GM19043 (cell line): ENCODE data around the gene SPATS1.
A peak's percentile ranks its signal among the peaks of the same experiment; 100 is the strongest.

ENCODE experiments used
- ATAC-seq: cut with Tn5 transposase; IDR thresholded peaks from one replicate; pipeline ENCODE4 v1.9.1; 2021; ENCODE audit warnings: low read depth; ENCODE audit not compliant: unreplicated experiment

Gene SPATS1

DNA sequence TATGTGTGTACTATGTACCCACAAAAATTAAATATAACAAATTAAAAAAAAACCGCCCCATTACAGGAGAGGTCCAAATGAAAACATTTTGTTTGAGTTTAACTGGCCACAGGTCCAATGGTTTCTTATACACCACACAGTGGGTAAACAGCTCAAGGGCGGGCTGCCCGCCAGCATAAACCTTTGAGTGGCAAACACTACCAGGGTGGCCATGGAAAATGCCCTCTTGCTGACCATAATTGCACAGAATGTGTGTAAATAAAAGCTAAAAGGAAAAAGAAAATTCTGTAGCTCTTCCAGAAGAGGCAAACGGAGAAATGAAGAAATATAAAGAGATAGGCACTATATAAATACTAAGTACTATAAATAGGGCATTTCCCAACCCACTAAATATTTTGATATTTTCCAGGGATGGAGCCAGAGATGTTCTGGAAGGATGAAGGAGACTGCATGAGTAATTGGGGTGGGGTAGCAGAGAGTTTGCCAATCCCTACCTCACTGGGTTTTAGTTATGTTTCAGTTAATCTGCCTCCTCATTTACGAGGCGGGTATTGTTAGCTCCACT lies 44.0 kb downstream of the SPATS1 start:
- ATAC-seq, result no peak

GRCh38 chr6:44386929-44387345 lies 44.5 kb downstream of the SPATS1 start:
- ATAC-seq, result no peak

DNA sequence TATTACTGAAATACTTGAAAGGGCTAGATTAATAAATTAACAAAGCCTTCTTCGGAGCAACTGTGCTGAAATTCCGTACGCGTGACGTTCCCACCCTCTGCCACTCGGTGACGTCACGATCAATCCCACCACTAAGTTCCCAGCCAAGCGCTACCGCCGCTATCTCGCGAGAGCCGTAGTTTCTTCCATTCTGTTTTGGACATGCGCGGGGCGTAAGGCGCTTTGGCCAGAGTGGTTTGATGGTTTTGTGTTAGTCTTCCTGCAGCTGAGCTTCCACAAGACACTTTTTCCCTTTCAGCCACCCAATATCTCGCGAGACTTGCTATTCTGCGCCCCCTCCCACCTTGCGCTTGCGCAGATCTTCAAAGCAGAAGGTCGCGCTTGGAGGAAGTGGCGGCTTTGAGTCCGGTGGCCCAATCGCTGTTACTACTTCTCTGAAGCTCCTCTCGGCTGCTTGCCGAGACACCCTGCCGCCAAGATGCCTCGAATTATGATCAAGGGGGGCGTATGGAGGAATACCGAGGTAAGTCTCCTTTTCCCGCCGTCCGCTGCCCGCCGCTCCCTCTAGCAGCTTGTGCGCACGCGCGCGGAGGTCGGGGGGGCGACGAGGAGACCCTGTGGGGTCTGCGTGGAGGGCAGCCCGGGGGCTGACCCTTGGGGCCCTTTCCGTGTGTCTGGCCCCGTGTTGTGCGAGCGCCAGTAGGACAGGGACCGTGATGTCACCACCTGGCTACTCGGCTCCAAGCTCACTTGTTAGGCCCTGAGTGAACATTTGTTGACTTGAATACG lies 45.1 kb downstream of the SPATS1 start, which contains the start of gene CDC5L:
Gene CDC5L, plus strand, starts transcription at position 361 of the 789 bp plus-strand sequence. Its CDS starts 118 bp downstream, at position 479.
- ATAC-seq, result peak; percentile 86

- ATAC-seq, result no peak
These were observed 45.7 kb downstream of the SPATS1 start for GRCh38 chr6:44388135-44388487.

GRCh38 chr6:44388887-44389286 lies 46.4 kb downstream of the SPATS1 start:
- no peak for ATAC-seq

GRCh38 chr6:44390158-44390683 lies 47.8 kb downstream of the SPATS1 start:
- no peak for ATAC-seq
